Liver (tissue), 9 donors: Measurements from ENCODE around the gene MCTP2. TPM values are rescaled to one million over a fixed set of nuclear protein-coding genes. Genes with fewer than 3 reads are reported as not detected.

Experiments
- DNase-seq: peaks from one replicate; pipeline ENCODE4 v3.0.0-alpha.2; 2017; ENCODE audit warnings: low spot score
- H3K27ac ChIP-seq, 2 donors: one replicate each; pipeline ENCODE4 v1.7.0; 2013; ENCODE audit warnings: inconsistent platforms in 2 of 2, low read length in 2 of 2, control low read depth in 1 of 2, low read depth in 1 of 2, mild to moderate bottlenecking in 1 of 2
- H3K27me3 ChIP-seq, 4 donors: one replicate each; pipeline versions ENCODE4 v1.6.1 to v1.7.0; 2013; ENCODE audit warnings: low read length in 3 of 4, inconsistent platforms in 1 of 4, mild to moderate bottlenecking in 1 of 4, moderate library complexity in 1 of 4; ENCODE audit not compliant: control insufficient read depth in 4 of 4, insufficient read depth in 4 of 4
- H3K36me3 ChIP-seq, 4 donors: one replicate each; pipeline versions ENCODE4 v1.6.1 to v1.7.0; 2013; ENCODE audit warnings: low read length in 3 of 4, mild to moderate bottlenecking in 3 of 4, low read depth in 1 of 4, moderate library complexity in 1 of 4; ENCODE audit not compliant: control insufficient read depth in 4 of 4, insufficient read depth in 3 of 4
- H3K4me1 ChIP-seq, 4 donors: one replicate each; pipeline versions ENCODE4 v1.6.1 to v1.7.0; 2013; ENCODE audit warnings: low read length in 3 of 4, mild to moderate bottlenecking in 3 of 4, moderate library complexity in 1 of 4; ENCODE audit not compliant: control insufficient read depth in 4 of 4, insufficient read depth in 4 of 4
- H3K4me3 ChIP-seq, 3 donors: one replicate each; pipeline versions ENCODE4 v1.6.1 to v1.7.0; 2013; ENCODE audit warnings: low read length in 3 of 3, control low read depth in 1 of 3, low read depth in 1 of 3, mild to moderate bottlenecking in 1 of 3
- H3K9ac ChIP-seq, 2 donors: one replicate each; pipeline ENCODE4 v1.7.0; 2013; ENCODE audit warnings: low read length in 2 of 2, mild to moderate bottlenecking in 2 of 2, moderate library complexity in 2 of 2, control low read depth in 1 of 2, low read depth in 1 of 2
- H3K9me3 ChIP-seq, 4 donors: one replicate each; pipeline versions ENCODE4 v1.6.1 to v1.7.0; 2013; ENCODE audit warnings: low read length in 3 of 4; ENCODE audit not compliant: control insufficient read depth in 4 of 4
- ATF3 ChIP-seq: IDR thresholded peaks from 2 replicates; pipeline ENCODE4 v1.6.1; 2016; ENCODE audit warnings: antibody characterized with exemption
- CTCF ChIP-seq: fragments of 150-350 bp; IDR thresholded peaks from 2 replicates; pipeline ENCODE4 v1.5.1; 2017; ENCODE audit warnings: improper control_type of control experiment, low read depth, low read length; ENCODE audit not compliant: missing input control
- EGR1 ChIP-seq, 2 donors: IDR thresholded peaks; 2 replicates each; pipeline ENCODE4 v1.6.1; 2016 to 2018; ENCODE audit warnings: antibody characterized with exemption in 2 of 2, low read depth in 2 of 2
- FOXA1 ChIP-seq: IDR thresholded peaks from 2 replicates; pipeline ENCODE4 v1.6.1; 2016; ENCODE audit warnings: antibody characterized with exemption
- FOXA2 ChIP-seq: IDR thresholded peaks from 2 replicates; pipeline ENCODE4 v1.6.1; 2016; ENCODE audit warnings: antibody characterized with exemption
- GABPA ChIP-seq, 2 donors: IDR thresholded peaks in 1 of 2; conservative IDR thresholded peaks in 1 of 2; 2 replicates each; pipeline ENCODE4 v1.6.1; 2016; ENCODE audit warnings: antibody characterized with exemption in 2 of 2, mild to moderate bottlenecking in 1 of 2, moderate library complexity in 1 of 2
- HNF4A ChIP-seq, 2 donors: conservative IDR thresholded peaks; 2 replicates each; pipeline ENCODE4 v1.6.1; 2016; ENCODE audit warnings: antibody characterized with exemption in 2 of 2, mild to moderate bottlenecking in 2 of 2
- HNF4G ChIP-seq: IDR thresholded peaks from 2 replicates; pipeline ENCODE4 v1.6.1; 2016; ENCODE audit warnings: antibody characterized with exemption
- JUND ChIP-seq, 2 donors: IDR thresholded peaks; 2 replicates each; pipeline ENCODE4 v1.6.1; 2016; ENCODE audit warnings: antibody characterized with exemption in 2 of 2
- MAX ChIP-seq: IDR thresholded peaks from 2 replicates; pipeline ENCODE4 v1.6.1; 2016; ENCODE audit warnings: antibody characterized with exemption
- RAD21 ChIP-seq, 2 donors: IDR thresholded peaks; 2 replicates each; pipeline ENCODE4 v1.6.1; 2016; ENCODE audit warnings: antibody characterized with exemption in 2 of 2, mild to moderate bottlenecking in 2 of 2
- REST ChIP-seq: IDR thresholded peaks from 2 replicates; pipeline ENCODE4 v1.6.1; 2016; ENCODE audit warnings: antibody characterized with exemption, mild to moderate bottlenecking
- RXRA ChIP-seq, 2 donors: IDR thresholded peaks; 2 replicates each; pipeline ENCODE4 v1.6.1; 2017 to 2018; ENCODE audit warnings: antibody characterized with exemption in 2 of 2, mild to moderate bottlenecking in 1 of 2
- SP1 ChIP-seq: IDR thresholded peaks from 2 replicates; pipeline ENCODE4 v1.6.1; 2018; ENCODE audit warnings: antibody characterized with exemption, mild to moderate bottlenecking
- TAF1 ChIP-seq: conservative IDR thresholded peaks from 2 replicates; pipeline ENCODE4 v1.6.1; 2016; ENCODE audit warnings: antibody characterized with exemption, mild to moderate bottlenecking
- YY1 ChIP-seq: IDR thresholded peaks from 2 replicates; pipeline ENCODE4 v1.6.1; 2016; ENCODE audit warnings: antibody characterized with exemption, mild to moderate bottlenecking
- ZBTB33 ChIP-seq: IDR thresholded peaks from 2 replicates; pipeline ENCODE4 v1.6.1; 2016; ENCODE audit warnings: antibody characterized with exemption
- WGBS: extraction: QIAGEN DNeasy Blood & Tissue Kit; methylation state at CpG from one replicate; pipeline ENCODE4 v1.1.7; 2013; 5-methylcytosine and 5-hydroxymethylcytosine counted together
- polyA plus RNA-seq, 2 donors: library from polyadenylated mRNA; stranded (reverse) in 1 of 2; unstranded in 1 of 2; fragments of 200-250 nt in 1 of 2; fragments of >200 nt in 1 of 2; fragmentation: Nextera tagmentation in 1 of 2; extraction: Ambion mirVana in 1 of 2; gene quantifications; one replicate each; pipeline versions ENCODE4 v1.2.1 to v1.2.3, GENCODE V29; 2013 to 2015
- total RNA-seq, 2 donors: library from RNA; depleted of rRNA; stranded (reverse); fragments of >200 nt; gene quantifications; one replicate each; pipeline ENCODE4 v1.2.3, GENCODE V29; 2014
- donor health status: healthy.
- donor health status: healthy.
- donor health status: healthy.
- donor health status: healthy.
- donor health status: healthy.

MCTP2 gene
- total and polyA plus RNA-seq, 4 donors, result 0.43 to 9.9 (median 3.5) TPM

- no peaks in the 10 kb centered on the region for H3K9me3 ChIP-seq
- TF ChIP-seq FOXA2 (no peak), CTCF (no peak), YY1 (no peak), GABPA (IDR thresholded peaks at IDR 0.05 in 1 of 2, conservative IDR thresholded peaks at IDR 0.05 in 1 of 2) (no peak), REST (no peak), ZBTB33 (no peak), HNF4A (conservative IDR thresholded peaks at IDR 0.05) (no peak), HNF4G (no peak), RAD21 (IDR thresholded peaks at IDR 0.05) (no peak), SP1 (no peak), FOXA1 (no peak), JUND (IDR thresholded peaks at IDR 0.05) (no peak), EGR1 (IDR thresholded peaks at IDR 0.05; ENCODE audit: low read depth in 2 of 2) (no peak), RXRA (IDR thresholded peaks at IDR 0.05) (no peak), MAX (no peak), ATF3 (no peak), TAF1 (no peak)
- no peak overlapping the region for H3K27ac ChIP-seq
- no peak overlapping the region for H3K4me3 ChIP-seq
- 67% methylated on average over 3 of the region's 3 CpGs for WGBS
- no peak overlapping the region for H3K9ac ChIP-seq
- H3K27me3 ChIP-seq, result peaks cover 0 to 2% (median 0%) of the 10 kb centered on the region in 4 donors
- DNase-seq, result no peak
- no peaks in the 10 kb centered on the region for H3K4me1 ChIP-seq
- H3K36me3 ChIP-seq, result no peaks in the 10 kb centered on the region
Observed at GRCh38 chr15:94280301-94280700, 48.9 kb downstream of the MCTP2 start.
